HCT116 (cell line): ENCODE results near the gene CDH23. TPM values are rescaled to one million over a fixed set of nuclear protein-coding genes. Genes with fewer than 3 reads are reported as not detected.

Experiments
- ATAC-seq: fragments of 200-7000 bp; cut with Tn5 transposase; 2 replicates; pipeline ENCODE4 v1.9.1; 2020; ENCODE audit warnings: mild to moderate bottlenecking, moderate library complexity
- BruUV-seq: library from RNA; stranded (reverse); fragments of 400-500 nt; replicated peaks from 2 replicates; lab custom pipeline; 2021; lab: Mats Ljungman, UMichigan
- CTCF ChIA-PET: fragments of 300-600 bp; sonication (Branson Sonifier 250); formaldehyde crosslinking; loops from one replicate; lab custom pipeline; 2021; ENCODE audit warnings: antibody characterized with exemption; lab: Charles Lee
- POLR2A ChIA-PET: fragments of 300-600, 350-600 bp; sonication (Branson Sonifier 250); formaldehyde crosslinking; loops from one replicate; lab custom pipeline; 2021; ENCODE audit warnings: antibody characterized with exemption; lab: Charles Lee
- RAD21 ChIA-PET, 2 experiments: fragments of 300-600 bp; sonication (Branson Sonifier 250); formaldehyde crosslinking; loops; one replicate each; lab custom pipeline; 2023; ENCODE audit warnings: low total read pairs in 2 of 2; ENCODE audit not compliant: uncharacterized antibody in 2 of 2, unreplicated experiment in 2 of 2, low non-redundant PET in 1 of 2; lab: Charles Lee
- DNase-seq: peaks from one replicate; pipeline ENCODE4 v3.0.0-alpha.2; 2010; ENCODE audit warnings: low read depth, low spot score
- H2AFZ ChIP-seq: fragments of 200-600 bp; shearing (Covaris generic), sonication (generic); 2 replicates; pipeline ENCODE4 v1.6.1; 2017; ENCODE audit warnings: low read depth, mixed run types, mixed read lengths, antibody characterized with exemption, low read length; ENCODE audit not compliant: poor library complexity, severe bottlenecking
- H3K27ac ChIP-seq: 2 replicates; pipeline ENCODE4 v1.5.1; 2012; ENCODE audit warnings: low read depth, low read length
- H3K27me3 ChIP-seq: fragments of 200-600 bp; sonication (generic); 2 replicates; pipeline ENCODE4 v1.6.1; 2016; ENCODE audit warnings: mixed run types, low read length, mixed read lengths; ENCODE audit not compliant: insufficient read depth
- H3K36me3 ChIP-seq, 2 experiments: fragments of 200-500 bp in 1 of 2; fragments of 200-600 bp in 1 of 2; sonication (Bioruptor generic) in 1 of 2; sonication (generic) in 1 of 2; 2 replicates each; pipeline versions ENCODE4 v1.5.1 to v1.6.1; 2014 to 2016; ENCODE audit warnings: low read length in 2 of 2, inconsistent platforms in 1 of 2, mixed read lengths in 1 of 2, mixed run types in 1 of 2; ENCODE audit not compliant: insufficient read depth in 2 of 2, control insufficient read depth in 1 of 2
- H3K4me1 ChIP-seq, 2 experiments: fragments of 200-600 bp in 1 of 2; sonication (generic) in 1 of 2; 2 replicates each; pipeline versions ENCODE4 v1.5.1 to v1.6.1; 2012 to 2017; ENCODE audit warnings: low read length in 2 of 2, inconsistent platforms in 1 of 2, mild to moderate bottlenecking in 1 of 2, mixed read lengths in 1 of 2, mixed run types in 1 of 2, moderate library complexity in 1 of 2; ENCODE audit not compliant: insufficient read depth in 2 of 2, control insufficient read depth in 1 of 2
- H3K4me2 ChIP-seq: fragments of 200-600 bp; sonication (generic); 2 replicates; pipeline ENCODE4 v1.6.1; 2017; ENCODE audit warnings: mixed run types, low read length, mixed read lengths
- H3K4me3 ChIP-seq, 2 experiments: fragments of 200-600 bp in 1 of 2; sonication (generic) in 1 of 2; replicated peaks in 1 of 2; 2 replicates each; pipeline ENCODE4 v1.5.1; 2011 to 2016; ENCODE audit warnings: low read length in 2 of 2, control low read depth in 1 of 2, low read depth in 1 of 2, mild to moderate bottlenecking in 1 of 2, mixed read lengths in 1 of 2, mixed run types in 1 of 2
- H3K79me2 ChIP-seq: fragments of 200-600 bp; sonication (generic); 2 replicates; pipeline ENCODE4 v1.6.1; 2017; ENCODE audit warnings: mild to moderate bottlenecking, mixed run types, low read length, moderate library complexity, mixed read lengths; ENCODE audit not compliant: insufficient read depth
- H3K9ac ChIP-seq: fragments of 200-600 bp; sonication (generic); 2 replicates; pipeline ENCODE4 v1.6.1; 2016; ENCODE audit warnings: low read length, mixed read lengths
- H3K9me2 ChIP-seq: fragments of 200-600 bp; sonication (generic), shearing (Covaris generic); 2 replicates; pipeline ENCODE4 v1.6.1; 2017; ENCODE audit warnings: mixed run types, mild to moderate bottlenecking, moderate library complexity; ENCODE audit not compliant: insufficient read depth
- H3K9me3 ChIP-seq, 2 experiments: fragments of 200-500 bp in 1 of 2; fragments of 200-600 bp in 1 of 2; sonication (Bioruptor generic) in 1 of 2; sonication (generic) in 1 of 2; 2 replicates each; pipeline ENCODE4 v1.6.1; 2014 to 2017; ENCODE audit warnings: low read length in 2 of 2, mixed read lengths in 2 of 2, inconsistent platforms in 1 of 2, low read depth in 1 of 2, mild to moderate bottlenecking in 1 of 2, mixed run types in 1 of 2, moderate library complexity in 1 of 2; ENCODE audit not compliant: control insufficient read depth in 1 of 2, insufficient read depth in 1 of 2
- H4K20me1 ChIP-seq: fragments of 200-600 bp; sonication (generic), shearing (Covaris generic); 2 replicates; pipeline ENCODE4 v1.6.1; 2017; ENCODE audit warnings: mixed run types, mild to moderate bottlenecking, moderate library complexity; ENCODE audit not compliant: insufficient read depth
- CBX3 ChIP-seq: IDR thresholded peaks from 2 replicates; pipeline ENCODE4 v1.6.1; 2012; ENCODE audit warnings: low read depth
- CEBPB ChIP-seq: IDR thresholded peaks from 2 replicates; pipeline ENCODE4 v1.6.1; 2012; ENCODE audit warnings: low read depth
- EGR1 ChIP-seq: IDR thresholded peaks from 2 replicates; pipeline ENCODE4 v1.6.1; 2012; ENCODE audit warnings: low read depth
- ELF1 ChIP-seq: IDR thresholded peaks from 2 replicates; pipeline ENCODE4 v1.6.1; 2012; ENCODE audit warnings: low read depth, borderline replicate concordance
- EZH2 ChIP-seq: fragments of 200-600 bp; sonication (generic); IDR thresholded peaks from 2 replicates; pipeline ENCODE4 v1.6.1; 2017; ENCODE audit warnings: antibody characterized with exemption, mixed run types
- EZH2phosphoT487 ChIP-seq: fragments of 200-600 bp; IDR thresholded peaks from 2 replicates; pipeline ENCODE4 v1.6.1; 2018; ENCODE audit warnings: antibody characterized with exemption, borderline replicate concordance
- FOSL1 ChIP-seq: IDR thresholded peaks from 2 replicates; pipeline ENCODE4 v1.6.1; 2012; ENCODE audit warnings: low read depth
- JUND ChIP-seq: IDR thresholded peaks from 2 replicates; pipeline ENCODE4 v1.6.1; 2012
- POLR2AphosphoS5 ChIP-seq: IDR thresholded peaks from 2 replicates; pipeline ENCODE4 v1.6.1; 2011; ENCODE audit warnings: mild to moderate bottlenecking, low read depth, low read length, moderate library complexity
- RAD21 ChIP-seq: IDR thresholded peaks from 2 replicates; pipeline ENCODE4 v1.6.1; 2012; ENCODE audit warnings: low read depth, mild to moderate bottlenecking
- REST ChIP-seq: IDR thresholded peaks from 2 replicates; pipeline ENCODE4 v1.6.1; 2012; ENCODE audit warnings: low read depth
- SP1 ChIP-seq: IDR thresholded peaks from 2 replicates; pipeline ENCODE4 v1.6.1; 2012; ENCODE audit warnings: low read depth
- SRF ChIP-seq: IDR thresholded peaks from 2 replicates; pipeline ENCODE4 v1.6.1; 2012; ENCODE audit warnings: low read depth
- YY1 ChIP-seq: IDR thresholded peaks from 2 replicates; pipeline ENCODE4 v1.6.1; 2011; ENCODE audit warnings: low read length, low read depth, moderate library complexity, mild to moderate bottlenecking; ENCODE audit not compliant: insufficient replicate concordance; ENCODE audit errors: extremely low read depth
- ZBTB33 ChIP-seq: IDR thresholded peaks from 2 replicates; pipeline ENCODE4 v1.6.1; 2011; ENCODE audit warnings: mild to moderate bottlenecking, low read length, moderate library complexity; ENCODE audit not compliant: insufficient replicate concordance; ENCODE audit errors: extremely low read depth
- ZFX ChIP-seq: fragments of 450-650 bp; IDR thresholded peaks from 2 replicates; pipeline ENCODE4 v1.6.1; 2017
- ZNF274 ChIP-seq: fragments of 200-500 bp; sonication (Bioruptor generic); IDR thresholded peaks from 2 replicates; pipeline ENCODE4 v1.6.1; 2014; ENCODE audit warnings: mild to moderate bottlenecking, low read depth, low read length, inconsistent platforms
- intact Hi-C: fragments of 100-400 bp; cut with micrococcal nuclease; formaldehyde crosslinking; loops from 2 replicates; pipeline ENCODE4 v1.10.0; 2022
- total RNA-seq: library from RNA; stranded (reverse); gene quantifications from one replicate; pipeline ENCODE4 v1.2.1, GENCODE V29; 2021; ENCODE audit not compliant: unreplicated experiment
- TF ChIP-seq, protein P1 (sequence below): IDR thresholded peaks from 2 replicates; pipeline ENCODE4 v1.6.1; 2012
- TF ChIP-seq, protein P2 (sequence below), 3 experiments: fragments of 200-600 bp in 1 of 3; sonication (generic) in 1 of 3; IDR thresholded peaks in 2 of 3; conservative IDR thresholded peaks in 1 of 3; 2 replicates each; pipeline ENCODE4 v1.5.1; 2012 to 2017; ENCODE audit warnings: low read depth in 2 of 3, low read length in 2 of 3, antibody characterized with exemption in 1 of 3, borderline replicate concordance in 1 of 3, control low read depth in 1 of 3, mild to moderate bottlenecking in 1 of 3, mixed read lengths in 1 of 3, mixed run types in 1 of 3, moderate library complexity in 1 of 3; ENCODE audit not compliant: insufficient read depth in 1 of 3

CDH23 gene
- total RNA-seq, 1 experiment from 2014 or later: not detected

- ATAC-seq: no peak
- H3K4me3 ChIP-seq: no peak overlapping the region
- CTCF ChIA-PET: interaction anchor here (0.6 kb wide), 1 partner anchor 34 kb away, joined by 5 read pairs; no protein-coding TSS in a partner anchor
- RAD21 ChIA-PET: no interaction called here
- no peaks in the 10 kb centered on the region for H3K9me2 ChIP-seq
- BruUV-seq: no TSS peak
- H2AFZ ChIP-seq: no peak overlapping the region
- no peak for DNase-seq
- H3K27ac ChIP-seq: no peak overlapping the region
- TF ChIP-seq ELF1 (no peak), RAD21 (no peak), ZNF274 (no peak), EGR1 (no peak), FOSL1 (no peak), ZBTB33 (no peak), CEBPB (no peak), CBX3 (no peak), ZFX (no peak), YY1 (no peak), POLR2AphosphoS5 (no peak), EZH2phosphoT487 (no peak), REST (no peak), EZH2 (no peak), SRF (no peak), JUND (no peak), SP1 (no peak)
- TF ChIP-seq, protein P1, sequence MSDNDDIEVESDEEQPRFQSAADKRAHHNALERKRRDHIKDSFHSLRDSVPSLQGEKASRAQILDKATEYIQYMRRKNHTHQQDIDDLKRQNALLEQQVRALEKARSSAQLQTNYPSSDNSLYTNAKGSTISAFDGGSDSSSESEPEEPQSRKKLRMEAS: no peak
- TF ChIP-seq, protein P2, sequence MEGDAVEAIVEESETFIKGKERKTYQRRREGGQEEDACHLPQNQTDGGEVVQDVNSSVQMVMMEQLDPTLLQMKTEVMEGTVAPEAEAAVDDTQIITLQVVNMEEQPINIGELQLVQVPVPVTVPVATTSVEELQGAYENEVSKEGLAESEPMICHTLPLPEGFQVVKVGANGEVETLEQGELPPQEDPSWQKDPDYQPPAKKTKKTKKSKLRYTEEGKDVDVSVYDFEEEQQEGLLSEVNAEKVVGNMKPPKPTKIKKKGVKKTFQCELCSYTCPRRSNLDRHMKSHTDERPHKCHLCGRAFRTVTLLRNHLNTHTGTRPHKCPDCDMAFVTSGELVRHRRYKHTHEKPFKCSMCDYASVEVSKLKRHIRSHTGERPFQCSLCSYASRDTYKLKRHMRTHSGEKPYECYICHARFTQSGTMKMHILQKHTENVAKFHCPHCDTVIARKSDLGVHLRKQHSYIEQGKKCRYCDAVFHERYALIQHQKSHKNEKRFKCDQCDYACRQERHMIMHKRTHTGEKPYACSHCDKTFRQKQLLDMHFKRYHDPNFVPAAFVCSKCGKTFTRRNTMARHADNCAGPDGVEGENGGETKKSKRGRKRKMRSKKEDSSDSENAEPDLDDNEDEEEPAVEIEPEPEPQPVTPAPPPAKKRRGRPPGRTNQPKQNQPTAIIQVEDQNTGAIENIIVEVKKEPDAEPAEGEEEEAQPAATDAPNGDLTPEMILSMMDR (IDR thresholded peaks at IDR 0.05 in 2 of 3, conservative IDR thresholded peaks at IDR 0.05 in 1 of 3; ENCODE audit: borderline replicate concordance in 1 of 3, insufficient read depth in 1 of 3, low read depth in 2 of 3, low read length in 2 of 3): no peak
- H3K4me2 ChIP-seq: no peak overlapping the region
- no peaks in the 10 kb centered on the region for H3K27me3 ChIP-seq
- H3K9ac ChIP-seq: no peak overlapping the region
- no peaks in the 10 kb centered on the region for H3K9me3 ChIP-seq
- no peaks in the 10 kb centered on the region for H3K36me3 ChIP-seq
- H3K4me1 ChIP-seq: peaks cover 0 to 27% of the 10 kb centered on the region in 2 experiments; a peak in 1 of 4 replicates
- intact Hi-C loops: no loop called here
- peaks cover 96% of the 10 kb centered on the region for H3K79me2 ChIP-seq
- POLR2A ChIA-PET: interaction anchor here (0.6 kb wide), 1 partner anchor 1473 kb away, joined by 3 read pairs; no protein-coding TSS in a partner anchor
- peaks cover 3% of the 10 kb centered on the region; the same call in 1 of the 2 replicates for H4K20me1 ChIP-seq
These were observed 449.0 kb downstream of the CDH23 start for GRCh38 chr10:71845410-71846405.
